Uterus (tissue), 4 donors: ENCODE data around the gene DPY19L3. TPM values are rescaled to one million over a fixed set of nuclear protein-coding genes. Genes with fewer than 3 reads are reported as not detected.
A peak's percentile ranks its signal among the peaks of the same experiment; 100 is the strongest.

Experiments used
- DNase-seq, 2 donors: peaks; one replicate each; pipeline ENCODE4 v3.0.0-alpha.2; 2019 to 2020
- H3K27ac ChIP-seq, 2 donors: fragments of 200-600 bp; sonication (generic); 1 replicate in 1 of 2; 2 replicates in 1 of 2; pipeline ENCODE4 v1.5.1; 2016 to 2018
- H3K27me3 ChIP-seq, 2 donors: fragments of 200-600 bp; sonication (generic); one replicate each; pipeline ENCODE4 v1.5.1; 2018 to 2019; ENCODE audit warnings: control low read depth in 1 of 2
- H3K36me3 ChIP-seq, 2 donors: fragments of 200-600 bp; sonication (generic); one replicate each; pipeline ENCODE4 v1.5.1; 2019; ENCODE audit warnings: control low read depth in 1 of 2
- H3K4me1 ChIP-seq, 2 donors: fragments of 200-600 bp; sonication (generic); one replicate each; pipeline ENCODE4 v1.5.1; 2018 to 2019; ENCODE audit warnings: control low read depth in 1 of 2
- H3K4me3 ChIP-seq, 2 donors: fragments of 200-600 bp; sonication (generic); 1 replicate in 1 of 2; 2 replicates in 1 of 2; pipeline ENCODE4 v1.5.1; 2018 to 2019; ENCODE audit warnings: mild to moderate bottlenecking in 1 of 2
- H3K9me3 ChIP-seq, 2 donors: fragments of 200-600 bp; sonication (generic); one replicate each; pipeline ENCODE4 v1.5.1; 2019; ENCODE audit warnings: control low read depth in 1 of 2
- CTCF ChIP-seq, 4 experiments: fragments of 200-600 bp in 2 of 4; fragments of 450-650 bp in 2 of 4; sonication (generic) in 2 of 4; IDR thresholded peaks; one replicate each; pipeline ENCODE4 v1.5.1; 2016 to 2019; ENCODE audit warnings: antibody characterized with exemption in 4 of 4, mild to moderate bottlenecking in 2 of 4, moderate library complexity in 1 of 4
- POLR2A ChIP-seq, 2 donors: fragments of 450-650 bp; IDR thresholded peaks; one replicate each; pipeline ENCODE4 v1.6.1; 2016; ENCODE audit warnings: antibody characterized with exemption in 2 of 2, mild to moderate bottlenecking in 1 of 2, moderate library complexity in 1 of 2
- intact Hi-C: fragments of 100-400 bp; cut with DNase I; formaldehyde crosslinking; loops from one replicate; pipeline ENCODE4 v1.15.1; 2023; ENCODE audit warnings: low total_unique reads
- total RNA-seq, 4 donors: library from RNA; depleted of rRNA in 3 of 4; stranded (reverse); fragments of >200 nt in 3 of 4; gene quantifications; one replicate each; pipeline versions ENCODE4 v1.1.0 to v1.2.4, GENCODE V29; 2014 to 2023
- donor health status: DM: yes; HTN: yes; CAD: no.

DPY19L3 gene, protein sequence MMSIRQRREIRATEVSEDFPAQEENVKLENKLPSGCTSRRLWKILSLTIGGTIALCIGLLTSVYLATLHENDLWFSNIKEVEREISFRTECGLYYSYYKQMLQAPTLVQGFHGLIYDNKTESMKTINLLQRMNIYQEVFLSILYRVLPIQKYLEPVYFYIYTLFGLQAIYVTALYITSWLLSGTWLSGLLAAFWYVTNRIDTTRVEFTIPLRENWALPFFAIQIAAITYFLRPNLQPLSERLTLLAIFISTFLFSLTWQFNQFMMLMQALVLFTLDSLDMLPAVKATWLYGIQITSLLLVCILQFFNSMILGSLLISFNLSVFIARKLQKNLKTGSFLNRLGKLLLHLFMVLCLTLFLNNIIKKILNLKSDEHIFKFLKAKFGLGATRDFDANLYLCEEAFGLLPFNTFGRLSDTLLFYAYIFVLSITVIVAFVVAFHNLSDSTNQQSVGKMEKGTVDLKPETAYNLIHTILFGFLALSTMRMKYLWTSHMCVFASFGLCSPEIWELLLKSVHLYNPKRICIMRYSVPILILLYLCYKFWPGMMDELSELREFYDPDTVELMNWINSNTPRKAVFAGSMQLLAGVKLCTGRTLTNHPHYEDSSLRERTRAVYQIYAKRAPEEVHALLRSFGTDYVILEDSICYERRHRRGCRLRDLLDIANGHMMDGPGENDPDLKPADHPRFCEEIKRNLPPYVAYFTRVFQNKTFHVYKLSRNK
- 10 to 100 TPM; 10.2 to 58.9 (median 34.7) TPM for total RNA-seq

DNA sequence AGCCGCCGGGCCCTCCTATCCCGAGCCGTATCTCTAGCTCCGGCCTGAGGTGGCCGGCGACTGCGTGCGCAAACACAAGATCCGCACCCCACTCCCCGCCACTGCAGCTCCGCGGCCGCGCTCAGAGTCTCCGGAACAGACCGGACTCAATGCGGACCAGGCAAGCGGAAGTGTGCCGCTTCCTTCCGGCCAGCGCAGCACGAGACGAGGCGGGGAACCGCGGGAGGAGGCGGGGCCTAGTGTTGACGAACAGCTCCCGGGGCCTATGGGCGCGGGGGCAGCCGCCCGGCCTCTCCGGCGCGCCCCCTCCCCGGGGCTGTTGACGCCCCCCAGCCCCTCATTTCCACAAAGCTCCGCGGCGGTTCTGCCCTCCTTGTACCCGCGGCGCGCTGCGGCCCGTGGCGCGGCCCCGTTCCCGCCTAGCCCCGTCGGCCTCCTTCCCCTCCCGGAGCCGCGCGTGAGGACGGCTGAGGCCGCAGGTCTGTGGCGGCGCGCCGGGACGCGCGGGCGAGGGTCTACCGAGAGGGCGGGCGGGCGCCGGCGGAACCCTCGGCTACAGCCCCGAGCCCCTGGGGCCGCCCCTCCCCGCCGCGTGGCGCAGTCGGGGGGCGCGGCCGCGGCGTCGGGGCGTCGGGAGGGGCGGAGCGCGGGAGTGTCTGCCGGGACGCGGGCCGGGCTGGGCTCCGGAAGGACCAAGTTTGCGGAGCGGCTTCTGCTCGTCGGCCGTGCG, at the start of gene DPY19L3:
TSS of gene DPY19L3 (plus strand) at position 340 of the 730 bp plus-strand sequence. CDS start 2,484 bp downstream, outside the sequence.
- H3K9me3 ChIP-seq = no peaks in the 10 kb centered on the region
- DNase-seq = peak; percentile 93 to 95
- intact Hi-C loops = no loop called here
- no peaks in the 10 kb centered on the region for H3K4me1 ChIP-seq
- H3K4me3 ChIP-seq = peak within 1 kb of the TSS; percentile 86 to 97
- H3K27me3 ChIP-seq = no peaks in the 10 kb centered on the region
- H3K27ac ChIP-seq = peak within 1 kb of the TSS; percentile 99
- H3K36me3 ChIP-seq = no peaks in the 10 kb centered on the region
- peak; percentile 70 to 91 for TF ChIP-seq POLR2A (IDR thresholded peaks at IDR 0.05)
- TF ChIP-seq CTCF (IDR thresholded peaks at IDR 0.05) = peak in 1 of 4 experiments; percentile 8

DNA sequence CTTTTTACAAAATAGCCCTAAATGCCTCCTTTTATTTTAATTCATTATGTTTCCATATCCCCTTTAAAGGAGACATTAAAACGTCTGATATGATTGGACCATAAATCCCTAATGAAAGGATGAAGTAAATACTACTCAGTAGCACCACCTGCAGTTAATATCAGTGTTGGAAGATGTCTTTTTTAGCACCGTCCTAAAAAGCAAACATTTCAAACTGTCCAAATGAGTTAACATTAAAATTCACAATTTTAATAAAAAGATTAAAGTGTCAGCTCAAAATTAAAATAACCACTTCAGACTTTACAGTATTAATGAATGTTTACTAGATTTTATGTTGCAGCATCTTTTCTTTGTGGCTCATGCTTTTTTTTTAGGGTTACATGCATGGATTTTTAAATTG, 47.9 kb upstream of the DPY19L3 start:
- no peaks in the 10 kb centered on the region for H3K36me3 ChIP-seq
- no peaks in the 10 kb centered on the region for H3K9me3 ChIP-seq
- H3K27me3 ChIP-seq = no peaks in the 10 kb centered on the region
- TF ChIP-seq POLR2A (IDR thresholded peaks at IDR 0.05) (no peak), CTCF (IDR thresholded peaks at IDR 0.05) (no peak)
- no peak overlapping the region for H3K4me3 ChIP-seq
- no peaks in the 10 kb centered on the region for H3K4me1 ChIP-seq
- intact Hi-C loops = no loop called here
- no peak for DNase-seq
- H3K27ac ChIP-seq = no peak overlapping the region

DNA sequence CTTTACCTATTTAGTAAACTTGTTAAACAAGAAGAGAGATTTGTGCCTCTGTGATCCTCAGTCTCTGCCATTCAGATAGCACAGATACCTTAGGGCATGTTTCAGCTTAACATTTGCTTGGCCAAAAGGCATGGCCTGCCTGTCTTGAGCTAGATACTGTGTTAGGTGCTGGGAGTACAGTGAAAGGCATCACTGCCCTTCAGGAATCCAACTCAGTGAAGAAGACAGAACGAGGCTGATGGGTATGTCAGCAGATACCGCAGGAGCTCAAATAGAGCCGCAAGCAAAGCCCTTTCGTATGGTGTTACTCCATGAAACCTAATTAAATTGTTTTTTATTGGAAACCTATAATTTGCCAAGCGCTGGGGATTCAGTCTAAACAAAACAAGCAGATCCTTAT, 47.2 kb upstream of the DPY19L3 start:
- Histone ChIP-seq H3K27me3 (no peaks in the 10 kb centered on the region), H3K4me1 (no peaks in the 10 kb centered on the region), H3K36me3 (no peaks in the 10 kb centered on the region), H3K9me3 (no peaks in the 10 kb centered on the region), H3K27ac (no peak overlapping the region), H3K4me3 (no peak overlapping the region)
- intact Hi-C loops = no loop called here
- TF ChIP-seq POLR2A (IDR thresholded peaks at IDR 0.05) = no peak
- TF ChIP-seq CTCF (IDR thresholded peaks at IDR 0.05) = no peak
- DNase-seq = no peak

GRCh38 chr19:32359581-32359980, 46.0 kb upstream of the DPY19L3 start:
- no peak for TF ChIP-seq CTCF (IDR thresholded peaks at IDR 0.05)
- TF ChIP-seq POLR2A (IDR thresholded peaks at IDR 0.05) = no peak
- Histone ChIP-seq H3K4me1 (no peaks in the 10 kb centered on the region), H3K36me3 (no peaks in the 10 kb centered on the region), H3K27ac (no peak overlapping the region), H3K4me3 (no peak overlapping the region), H3K9me3 (no peaks in the 10 kb centered on the region), H3K27me3 (no peaks in the 10 kb centered on the region)
- DNase-seq = no peak
- intact Hi-C loops = no loop called here
